Measurements from ENCODE around the gene FGB. TPM values are rescaled to one million over a fixed set of nuclear protein-coding genes. Genes with fewer than 3 reads are reported as not detected.
"Not testable (repeated sequence)": the region's sequence is repeated elsewhere in the genome, so short reads cannot be mapped to it uniquely, and the experiment has no call there.

FGB gene
- total and polyA plus RNA-seq, 10 donors = 0.74 to 2.3 TPM; not detected in 8

DNA sequence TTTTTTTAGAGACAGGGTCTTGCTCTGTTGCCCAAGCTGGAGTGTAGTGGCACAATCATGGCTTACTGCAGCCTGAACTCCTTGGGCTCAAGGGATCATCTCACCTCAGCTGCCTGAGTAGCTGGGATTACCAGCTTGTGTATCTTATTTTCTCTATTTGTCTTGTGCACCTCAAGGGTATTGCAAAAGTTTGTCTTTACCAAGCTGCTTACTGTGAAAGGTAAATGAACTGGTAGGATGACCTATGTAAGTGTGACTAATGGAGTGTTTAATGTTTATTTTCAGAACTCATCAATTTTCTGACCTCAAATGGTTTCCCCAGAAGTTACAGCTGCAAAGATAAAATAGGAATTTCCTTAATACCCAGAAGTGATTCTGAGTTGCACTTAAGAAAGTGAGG, 33.0 kb downstream of the FGB start:
- no peak for DNase-seq
- Histone ChIP-seq H3K9me3 (no peaks in the 10 kb centered on the region), H3K36me3 (no peaks in the 10 kb centered on the region), H3K27me3 (replicated peaks in 1 of 7) (peaks cover 0 to 18% (median 0%) of the 10 kb centered on the region in 7 donors), H3K4me1 (no peaks in the 10 kb centered on the region), H3K4me3 (no peak overlapping the region), H3K27ac (no peak overlapping the region)
- intact Hi-C loops (cut with DNase I; ENCODE audit: low total_unique reads) = no loop called here
- TF ChIP-seq CTCF (IDR thresholded peaks at IDR 0.05 in 8 of 11, conservative IDR thresholded peaks at IDR 0.05 in 3 of 11) (no peak), POLR2AphosphoS5 (IDR thresholded peaks at IDR 0.05) (no peak)

GRCh38 chr4:154597281-154597680, 34.5 kb downstream of the FGB start:
- DNase-seq; H3K9me3 ChIP-seq; intact Hi-C loops (cut with DNase I; ENCODE audit: low total_unique reads); H3K4me3 ChIP-seq; H3K4me1 ChIP-seq; H3K36me3 ChIP-seq; H3K27ac ChIP-seq; H3K27me3 ChIP-seq (replicated peaks in 1 of 7): not testable (repeated sequence)
- 88 to 93% (median 91%) methylated on average over 11 of the region's 11 CpGs for WGBS, 5 donors

GRCh38 chr4:154597798-154598774, 35.3 kb downstream of the FGB start:
- intact Hi-C loops (cut with DNase I; ENCODE audit: low total_unique reads) = no loop called here
- DNase-seq = no peak
- no peak overlapping the region for H3K27ac ChIP-seq
- no peaks in the 10 kb centered on the region for H3K9me3 ChIP-seq
- H3K27me3 ChIP-seq (replicated peaks in 1 of 7) = peaks cover 0 to 14% (median 0%) of the 10 kb centered on the region in 7 donors
- no peaks in the 10 kb centered on the region for H3K36me3 ChIP-seq
- WGBS, 5 donors = 72 to 87% (median 82%) methylated on average over 7 of the region's 7 CpGs
- TF ChIP-seq CTCF (IDR thresholded peaks at IDR 0.05 in 8 of 11, conservative IDR thresholded peaks at IDR 0.05 in 3 of 11) (no peak), POLR2AphosphoS5 (IDR thresholded peaks at IDR 0.05) (no peak), POLR2A (IDR thresholded peaks at IDR 0.05) (no peak)
- H3K4me3 ChIP-seq = no peak overlapping the region
- no peaks in the 10 kb centered on the region for H3K4me1 ChIP-seq

- intact Hi-C loops (cut with DNase I; ENCODE audit: low total_unique reads) = no loop called here
- Histone ChIP-seq H3K27me3 (replicated peaks in 1 of 7) (peaks cover 0 to 10% (median 0%) of the 10 kb centered on the region in 7 donors), H3K27ac (no peak overlapping the region), H3K9me3 (no peaks in the 10 kb centered on the region), H3K36me3 (no peaks in the 10 kb centered on the region), H3K4me1 (no peaks in the 10 kb centered on the region), H3K4me3 (no peak overlapping the region)
- WGBS, 5 donors = 39 to 52% (median 40%) methylated on average over 1 of the region's 1 CpG
- TF ChIP-seq POLR2AphosphoS5 (IDR thresholded peaks at IDR 0.05) (no peak), POLR2A (IDR thresholded peaks at IDR 0.05) (no peak), CTCF (IDR thresholded peaks at IDR 0.05 in 8 of 11, conservative IDR thresholded peaks at IDR 0.05 in 3 of 11) (no peak)
- no peak for DNase-seq
Observed at GRCh38 chr4:154602404-154603020, 39.7 kb downstream of the FGB start.
